SK-N-MC (cell line): Measurements from ENCODE around the gene CLCN2.

ENCODE experiments used
- EZH2 ChIP-seq: fragments of 200-600 bp; sonication (generic); IDR thresholded peaks from one replicate; pipeline ENCODE4 v1.6.1; 2017; ENCODE audit warnings: antibody characterized with exemption
- POLR2AphosphoS5 ChIP-seq: IDR thresholded peaks from 2 replicates; pipeline ENCODE4 v1.6.1; 2012; ENCODE audit warnings: mild to moderate bottlenecking, low read depth, low read length, borderline replicate concordance

- TF ChIP-seq POLR2AphosphoS5 (no peak; the same call in 1 of the 2 replicates), EZH2 (no peak)
Observed at GRCh38 chr3:184361532-184361931, at the start of gene CLCN2, which contains the start of gene POLR2H.
